GM23338 (cell line): ENCODE data around the gene TCIRG1. TPM values are rescaled to one million over a fixed set of nuclear protein-coding genes. Genes with fewer than 3 reads are reported as not detected.

ENCODE experiments used
- CREB1 ChIP-seq: fragments of 250-450 bp; sonication (Bioruptor Pico); IDR thresholded peaks from 2 replicates; pipeline ENCODE4 v1.5.0; 2020; ENCODE audit warnings: low read depth, mild to moderate bottlenecking, moderate library complexity
- EZH2 ChIP-seq: fragments of 200-600 bp; sonication (generic); IDR thresholded peaks from one replicate; pipeline ENCODE4 v1.8.0; 2017; ENCODE audit warnings: antibody characterized with exemption, mild to moderate bottlenecking, low read depth; ENCODE audit not compliant: unreplicated experiment
- JUNB ChIP-seq: IDR thresholded peaks from one replicate; pipeline ENCODE4 v1.6.1; 2016; ENCODE audit warnings: antibody characterized with exemption; ENCODE audit not compliant: unreplicated experiment
- NANOG ChIP-seq: IDR thresholded peaks from 2 replicates; pipeline ENCODE4 v1.6.1; 2016; ENCODE audit warnings: antibody characterized with exemption, borderline replicate concordance
- STAT1 ChIP-seq: IDR thresholded peaks from one replicate; pipeline ENCODE4 v1.6.1; 2016; ENCODE audit warnings: antibody characterized with exemption; ENCODE audit not compliant: unreplicated experiment
- ZNF114 ChIP-seq: fragments of 250-450 bp; sonication (Bioruptor Pico); IDR thresholded peaks from 2 replicates; pipeline ENCODE4 v1.5.0; 2020; ENCODE audit warnings: mild to moderate bottlenecking, moderate library complexity
- ZNF331 ChIP-seq: fragments of 250-450 bp; sonication (Bioruptor Pico); IDR thresholded peaks from 2 replicates; pipeline ENCODE4 v1.5.0; 2020; ENCODE audit warnings: low read depth, mild to moderate bottlenecking, moderate library complexity
- polyA plus RNA-seq: library from polyadenylated mRNA; unstranded; fragments of >200 nt; fragmentation: Nextera tagmentation; extraction: Ambion mirVana; gene quantifications from 2 replicates; pipeline ENCODE4 v1.2.1, GENCODE V29; 2016
- total RNA-seq: library from RNA; depleted of rRNA; stranded (reverse); fragments of >200 nt; shearing (Covaris generic); gene quantifications from 2 replicates; pipeline ENCODE4 v1.2.3, GENCODE V29; 2014
- TF ChIP-seq, protein P1 (sequence below): fragments of 250-450 bp; sonication (Bioruptor Pico); IDR thresholded peaks from 2 replicates; pipeline ENCODE4 v1.5.0; 2020; ENCODE audit warnings: mild to moderate bottlenecking, moderate library complexity
- TF ChIP-seq, protein P2 (sequence below): IDR thresholded peaks from 2 replicates; pipeline ENCODE4 v1.6.1; 2016; ENCODE audit warnings: antibody characterized with exemption
- TF ChIP-seq, protein P3 (sequence below): IDR thresholded peaks from one replicate; pipeline ENCODE4 v1.6.1; 2018; ENCODE audit warnings: antibody characterized with exemption; ENCODE audit not compliant: unreplicated experiment

TCIRG1 gene
- total and polyA plus RNA-seq, 2 experiments from 2014 or later: 20.4 to 40.4 TPM

DNA sequence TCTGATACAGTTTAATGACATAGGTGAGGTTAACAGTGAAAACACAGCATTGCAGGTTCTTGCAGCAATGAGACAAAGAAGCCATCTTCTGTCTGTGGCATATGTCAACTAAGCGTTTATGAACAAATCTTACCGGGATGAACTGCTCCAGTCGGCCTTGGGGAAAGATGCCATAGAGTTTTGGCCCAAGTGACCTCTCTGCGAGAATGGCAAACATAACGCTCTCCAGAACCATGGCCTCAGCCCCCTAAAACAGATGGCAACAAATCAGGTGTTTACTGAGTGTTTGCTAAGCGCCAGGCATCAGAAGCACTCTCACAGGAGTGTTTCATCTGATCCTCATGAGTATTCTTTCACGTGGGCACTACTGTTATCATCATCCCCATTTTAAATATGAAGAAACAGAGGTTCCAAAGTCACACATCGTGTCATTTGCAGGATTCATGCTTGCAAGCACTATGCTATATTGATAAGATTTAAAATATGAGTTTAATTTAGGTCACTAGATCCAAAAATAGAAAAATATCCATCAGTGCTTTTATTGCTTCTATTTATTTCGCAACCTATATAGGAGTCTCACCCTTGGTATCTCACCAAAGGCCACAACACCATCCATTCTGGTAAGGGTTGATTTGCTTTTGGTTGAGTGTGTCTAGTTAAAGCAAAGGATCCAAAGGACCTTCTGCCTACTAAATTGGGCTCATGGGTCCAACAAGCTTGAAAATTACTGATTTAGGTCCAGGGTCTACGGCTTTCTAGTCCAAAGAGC lies 35.9 kb downstream of the TCIRG1 start (continued):
- TF ChIP-seq, protein P1, sequence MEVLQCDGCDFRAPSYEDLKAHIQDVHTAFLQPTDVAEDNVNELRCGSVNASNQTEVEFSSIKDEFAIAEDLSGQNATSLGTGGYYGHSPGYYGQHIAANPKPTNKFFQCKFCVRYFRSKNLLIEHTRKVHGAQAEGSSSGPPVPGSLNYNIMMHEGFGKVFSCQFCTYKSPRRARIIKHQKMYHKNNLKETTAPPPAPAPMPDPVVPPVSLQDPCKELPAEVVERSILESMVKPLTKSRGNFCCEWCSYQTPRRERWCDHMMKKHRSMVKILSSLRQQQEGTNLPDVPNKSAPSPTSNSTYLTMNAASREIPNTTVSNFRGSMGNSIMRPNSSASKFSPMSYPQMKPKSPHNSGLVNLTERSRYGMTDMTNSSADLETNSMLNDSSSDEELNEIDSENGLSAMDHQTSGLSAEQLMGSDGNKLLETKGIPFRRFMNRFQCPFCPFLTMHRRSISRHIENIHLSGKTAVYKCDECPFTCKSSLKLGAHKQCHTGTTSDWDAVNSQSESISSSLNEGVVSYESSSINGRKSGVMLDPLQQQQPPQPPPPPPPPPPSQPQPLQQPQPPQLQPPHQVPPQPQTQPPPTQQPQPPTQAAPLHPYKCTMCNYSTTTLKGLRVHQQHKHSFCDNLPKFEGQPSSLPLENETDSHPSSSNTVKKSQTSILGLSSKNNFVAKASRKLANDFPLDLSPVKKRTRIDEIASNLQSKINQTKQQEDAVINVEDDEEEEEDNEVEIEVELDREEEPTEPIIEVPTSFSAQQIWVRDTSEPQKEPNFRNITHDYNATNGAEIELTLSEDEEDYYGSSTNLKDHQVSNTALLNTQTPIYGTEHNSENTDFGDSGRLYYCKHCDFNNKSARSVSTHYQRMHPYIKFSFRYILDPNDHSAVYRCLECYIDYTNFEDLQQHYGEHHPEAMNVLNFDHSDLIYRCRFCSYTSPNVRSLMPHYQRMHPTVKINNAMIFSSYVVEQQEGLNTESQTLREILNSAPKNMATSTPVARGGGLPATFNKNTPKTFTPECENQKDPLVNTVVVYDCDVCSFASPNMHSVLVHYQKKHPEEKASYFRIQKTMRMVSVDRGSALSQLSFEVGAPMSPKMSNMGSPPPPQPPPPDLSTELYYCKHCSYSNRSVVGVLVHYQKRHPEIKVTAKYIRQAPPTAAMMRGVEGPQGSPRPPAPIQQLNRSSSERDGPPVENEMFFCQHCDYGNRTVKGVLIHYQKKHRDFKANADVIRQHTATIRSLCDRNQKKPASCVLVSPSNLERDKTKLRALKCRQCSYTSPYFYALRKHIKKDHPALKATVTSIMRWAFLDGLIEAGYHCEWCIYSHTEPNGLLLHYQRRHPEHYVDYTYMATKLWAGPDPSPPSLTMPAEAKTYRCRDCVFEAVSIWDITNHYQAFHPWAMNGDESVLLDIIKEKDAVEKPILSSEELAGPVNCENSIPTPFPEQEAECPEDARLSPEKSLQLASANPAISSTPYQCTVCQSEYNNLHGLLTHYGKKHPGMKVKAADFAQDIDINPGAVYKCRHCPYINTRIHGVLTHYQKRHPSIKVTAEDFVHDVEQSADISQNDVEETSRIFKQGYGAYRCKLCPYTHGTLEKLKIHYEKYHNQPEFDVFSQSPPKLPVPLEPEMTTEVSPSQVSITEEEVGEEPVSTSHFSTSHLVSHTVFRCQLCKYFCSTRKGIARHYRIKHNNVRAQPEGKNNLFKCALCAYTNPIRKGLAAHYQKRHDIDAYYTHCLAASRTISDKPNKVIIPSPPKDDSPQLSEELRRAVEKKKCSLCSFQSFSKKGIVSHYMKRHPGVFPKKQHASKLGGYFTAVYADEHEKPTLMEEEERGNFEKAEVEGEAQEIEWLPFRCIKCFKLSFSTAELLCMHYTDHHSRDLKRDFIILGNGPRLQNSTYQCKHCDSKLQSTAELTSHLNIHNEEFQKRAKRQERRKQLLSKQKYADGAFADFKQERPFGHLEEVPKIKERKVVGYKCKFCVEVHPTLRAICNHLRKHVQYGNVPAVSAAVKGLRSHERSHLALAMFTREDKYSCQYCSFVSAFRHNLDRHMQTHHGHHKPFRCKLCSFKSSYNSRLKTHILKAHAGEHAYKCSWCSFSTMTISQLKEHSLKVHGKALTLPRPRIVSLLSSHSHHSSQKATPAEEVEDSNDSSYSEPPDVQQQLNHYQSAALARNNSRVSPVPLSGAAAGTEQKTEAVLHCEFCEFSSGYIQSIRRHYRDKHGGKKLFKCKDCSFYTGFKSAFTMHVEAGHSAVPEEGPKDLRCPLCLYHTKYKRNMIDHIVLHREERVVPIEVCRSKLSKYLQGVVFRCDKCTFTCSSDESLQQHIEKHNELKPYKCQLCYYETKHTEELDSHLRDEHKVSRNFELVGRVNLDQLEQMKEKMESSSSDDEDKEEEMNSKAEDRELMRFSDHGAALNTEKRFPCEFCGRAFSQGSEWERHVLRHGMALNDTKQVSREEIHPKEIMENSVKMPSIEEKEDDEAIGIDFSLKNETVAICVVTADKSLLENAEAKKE (CRISPR knock-in tag): no peak
- TF ChIP-seq ZNF331 (CRISPR knock-in tag) (no peak), ZNF114 (CRISPR knock-in tag) (no peak), CREB1 (CRISPR knock-in tag) (no peak), EZH2 (no peak), JUNB (no peak), NANOG (no peak), STAT1 (no peak)
- TF ChIP-seq, protein P2, sequence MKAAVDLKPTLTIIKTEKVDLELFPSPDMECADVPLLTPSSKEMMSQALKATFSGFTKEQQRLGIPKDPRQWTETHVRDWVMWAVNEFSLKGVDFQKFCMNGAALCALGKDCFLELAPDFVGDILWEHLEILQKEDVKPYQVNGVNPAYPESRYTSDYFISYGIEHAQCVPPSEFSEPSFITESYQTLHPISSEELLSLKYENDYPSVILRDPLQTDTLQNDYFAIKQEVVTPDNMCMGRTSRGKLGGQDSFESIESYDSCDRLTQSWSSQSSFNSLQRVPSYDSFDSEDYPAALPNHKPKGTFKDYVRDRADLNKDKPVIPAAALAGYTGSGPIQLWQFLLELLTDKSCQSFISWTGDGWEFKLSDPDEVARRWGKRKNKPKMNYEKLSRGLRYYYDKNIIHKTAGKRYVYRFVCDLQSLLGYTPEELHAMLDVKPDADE: no peak
- TF ChIP-seq, protein P3, sequence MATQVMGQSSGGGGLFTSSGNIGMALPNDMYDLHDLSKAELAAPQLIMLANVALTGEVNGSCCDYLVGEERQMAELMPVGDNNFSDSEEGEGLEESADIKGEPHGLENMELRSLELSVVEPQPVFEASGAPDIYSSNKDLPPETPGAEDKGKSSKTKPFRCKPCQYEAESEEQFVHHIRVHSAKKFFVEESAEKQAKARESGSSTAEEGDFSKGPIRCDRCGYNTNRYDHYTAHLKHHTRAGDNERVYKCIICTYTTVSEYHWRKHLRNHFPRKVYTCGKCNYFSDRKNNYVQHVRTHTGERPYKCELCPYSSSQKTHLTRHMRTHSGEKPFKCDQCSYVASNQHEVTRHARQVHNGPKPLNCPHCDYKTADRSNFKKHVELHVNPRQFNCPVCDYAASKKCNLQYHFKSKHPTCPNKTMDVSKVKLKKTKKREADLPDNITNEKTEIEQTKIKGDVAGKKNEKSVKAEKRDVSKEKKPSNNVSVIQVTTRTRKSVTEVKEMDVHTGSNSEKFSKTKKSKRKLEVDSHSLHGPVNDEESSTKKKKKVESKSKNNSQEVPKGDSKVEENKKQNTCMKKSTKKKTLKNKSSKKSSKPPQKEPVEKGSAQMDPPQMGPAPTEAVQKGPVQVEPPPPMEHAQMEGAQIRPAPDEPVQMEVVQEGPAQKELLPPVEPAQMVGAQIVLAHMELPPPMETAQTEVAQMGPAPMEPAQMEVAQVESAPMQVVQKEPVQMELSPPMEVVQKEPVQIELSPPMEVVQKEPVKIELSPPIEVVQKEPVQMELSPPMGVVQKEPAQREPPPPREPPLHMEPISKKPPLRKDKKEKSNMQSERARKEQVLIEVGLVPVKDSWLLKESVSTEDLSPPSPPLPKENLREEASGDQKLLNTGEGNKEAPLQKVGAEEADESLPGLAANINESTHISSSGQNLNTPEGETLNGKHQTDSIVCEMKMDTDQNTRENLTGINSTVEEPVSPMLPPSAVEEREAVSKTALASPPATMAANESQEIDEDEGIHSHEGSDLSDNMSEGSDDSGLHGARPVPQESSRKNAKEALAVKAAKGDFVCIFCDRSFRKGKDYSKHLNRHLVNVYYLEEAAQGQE: no peak
